ENCODE measurements around the gene KRTAP9-7.

- TF ChIP-seq, protein P1, sequence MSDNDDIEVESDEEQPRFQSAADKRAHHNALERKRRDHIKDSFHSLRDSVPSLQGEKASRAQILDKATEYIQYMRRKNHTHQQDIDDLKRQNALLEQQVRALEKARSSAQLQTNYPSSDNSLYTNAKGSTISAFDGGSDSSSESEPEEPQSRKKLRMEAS (IDR thresholded peaks at IDR 0.05): no peak
- TF ChIP-seq TCF12 (IDR thresholded peaks at IDR 0.05; ENCODE audit: low read depth): no peak
- TF ChIP-seq, protein P2, sequence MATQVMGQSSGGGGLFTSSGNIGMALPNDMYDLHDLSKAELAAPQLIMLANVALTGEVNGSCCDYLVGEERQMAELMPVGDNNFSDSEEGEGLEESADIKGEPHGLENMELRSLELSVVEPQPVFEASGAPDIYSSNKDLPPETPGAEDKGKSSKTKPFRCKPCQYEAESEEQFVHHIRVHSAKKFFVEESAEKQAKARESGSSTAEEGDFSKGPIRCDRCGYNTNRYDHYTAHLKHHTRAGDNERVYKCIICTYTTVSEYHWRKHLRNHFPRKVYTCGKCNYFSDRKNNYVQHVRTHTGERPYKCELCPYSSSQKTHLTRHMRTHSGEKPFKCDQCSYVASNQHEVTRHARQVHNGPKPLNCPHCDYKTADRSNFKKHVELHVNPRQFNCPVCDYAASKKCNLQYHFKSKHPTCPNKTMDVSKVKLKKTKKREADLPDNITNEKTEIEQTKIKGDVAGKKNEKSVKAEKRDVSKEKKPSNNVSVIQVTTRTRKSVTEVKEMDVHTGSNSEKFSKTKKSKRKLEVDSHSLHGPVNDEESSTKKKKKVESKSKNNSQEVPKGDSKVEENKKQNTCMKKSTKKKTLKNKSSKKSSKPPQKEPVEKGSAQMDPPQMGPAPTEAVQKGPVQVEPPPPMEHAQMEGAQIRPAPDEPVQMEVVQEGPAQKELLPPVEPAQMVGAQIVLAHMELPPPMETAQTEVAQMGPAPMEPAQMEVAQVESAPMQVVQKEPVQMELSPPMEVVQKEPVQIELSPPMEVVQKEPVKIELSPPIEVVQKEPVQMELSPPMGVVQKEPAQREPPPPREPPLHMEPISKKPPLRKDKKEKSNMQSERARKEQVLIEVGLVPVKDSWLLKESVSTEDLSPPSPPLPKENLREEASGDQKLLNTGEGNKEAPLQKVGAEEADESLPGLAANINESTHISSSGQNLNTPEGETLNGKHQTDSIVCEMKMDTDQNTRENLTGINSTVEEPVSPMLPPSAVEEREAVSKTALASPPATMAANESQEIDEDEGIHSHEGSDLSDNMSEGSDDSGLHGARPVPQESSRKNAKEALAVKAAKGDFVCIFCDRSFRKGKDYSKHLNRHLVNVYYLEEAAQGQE (IDR thresholded peaks at IDR 0.05; ENCODE audit: low read depth): no peak
- TF ChIP-seq TAF1 (IDR thresholded peaks at IDR 0.05; ENCODE audit: low read depth): no peak
- TF ChIP-seq EP300 (IDR thresholded peaks at IDR 0.05; ENCODE audit: borderline replicate concordance): no peak
- no peak for TF ChIP-seq FOXM1 (IDR thresholded peaks at IDR 0.05; ENCODE audit: borderline replicate concordance, low read depth)
These were observed 32.9 kb downstream of the KRTAP9-7 start for GRCh38 chr17:41308251-41308917.

Measured in Ishikawa (cell line).